Mesangial cell (primary cell): ENCODE results near the gene PADI6. TPM values are rescaled to one million over a fixed set of nuclear protein-coding genes. Genes with fewer than 3 reads are reported as not detected.

Experiments used
- total RNA-seq: library from RNA; depleted of rRNA; stranded (reverse); fragments of >200 nt; gene quantifications from 2 replicates; pipeline ENCODE4 v1.2.3, GENCODE V29; 2015

PADI6 gene
- total RNA-seq: not detected in 2 replicates

GRCh38 chr1:17371896-17372295 is at the start of gene PADI6:
PADI6 (plus strand) TSS chr1:17372196; CDS start chr1:17372246, 50 bp downstream.

GRCh38 chr1:17439250-17440073 is 67.5 kb downstream of the PADI6 start, which contains the start of gene RCC2:
RCC2 (minus strand) TSS chr1:17439677; CDS start chr1:17438514, 1,163 bp downstream.

Other genes starting within 250 kb of the PADI6 start
- 1.3 and 2.4 TPM in 2 replicates for gene PADI1, start 167.1 kb upstream of the PADI6 start, total RNA-seq
- gene PADI3, start 123.1 kb upstream of the PADI6 start, total RNA-seq: 0.16 TPM in 1 of 2 replicates, not detected in the other
- not detected in 2 replicates for gene PADI4, start 64.0 kb upstream of the PADI6 start, total RNA-seq
- gene RCC2, start 67.5 kb downstream of the PADI6 start, total RNA-seq: 60.7 and 79.4 TPM in 2 replicates
- 13.0 and 29.3 TPM in 2 replicates for gene ARHGEF10L, start 167.5 kb downstream of the PADI6 start, total RNA-seq